ENCODE measurements around the gene BCAN. TPM values are rescaled to one million over a fixed set of nuclear protein-coding genes. Genes with fewer than 3 reads are reported as not detected.
"Not testable (repeated sequence)": the region's sequence is repeated elsewhere in the genome, so short reads cannot be mapped to it uniquely, and the experiment has no call there.

BCAN gene
- total and polyA plus RNA-seq, 2 of the 8 experiments (the other 6 are each of a cell fraction or from before 2014, with no cell fraction given), result 4.5 to 24.0 TPM

DNA sequence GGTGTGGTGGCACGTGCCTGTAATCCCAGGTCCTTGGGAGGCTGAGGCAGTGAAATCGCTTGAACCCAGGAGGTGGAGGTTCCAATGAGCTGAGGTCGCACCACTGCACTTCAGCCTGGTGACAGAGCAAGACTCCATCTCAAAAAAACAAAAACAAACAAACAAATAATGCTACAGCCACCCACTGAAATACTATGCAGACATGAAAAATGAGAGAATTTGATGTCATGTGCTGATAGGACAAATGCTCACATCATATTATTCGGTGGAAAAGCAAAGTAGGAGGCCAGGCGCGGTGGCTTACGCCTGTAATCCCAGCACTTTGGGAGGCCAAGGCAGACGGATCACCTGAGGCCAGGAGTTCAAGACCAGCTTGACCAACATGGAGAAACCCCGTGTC lies 31.8 kb upstream of the BCAN start:
- H3K18ac ChIP-seq (ENCODE audit: extremely low read depth, low read length); H4K5ac ChIP-seq (ENCODE audit: insufficient read length, low read depth, low read length); H3K36me3 ChIP-seq (ENCODE audit: control insufficient read depth in 2 of 4, insufficient read depth in 4 of 4, low read length in 3 of 4); H3K4me1 ChIP-seq (replicated peaks in 1 of 4; ENCODE audit: control insufficient read depth in 3 of 4, insufficient read depth in 4 of 4, low read length in 3 of 4); H2BK120ac ChIP-seq (replicated peaks; ENCODE audit: low read depth, low read length); H3K4me2 ChIP-seq (ENCODE audit: insufficient read depth in 1 of 2, low read depth in 2 of 2, low read length in 2 of 2); H4K20me1 ChIP-seq (replicated peaks in 1 of 2; ENCODE audit: control insufficient read depth in 1 of 2, insufficient read depth in 2 of 2, low read length in 2 of 2); H2BK20ac ChIP-seq (ENCODE audit: low read length); H3K23me2 ChIP-seq (ENCODE audit: low read depth, low read length); H2AFZ ChIP-seq (ENCODE audit: low read length); H3K23ac ChIP-seq (ENCODE audit: insufficient read length); H4K8ac ChIP-seq (ENCODE audit: extremely low read depth, insufficient read depth, low read length); H2BK12ac ChIP-seq (ENCODE audit: low read depth, low read length); H2BK5ac ChIP-seq (ENCODE audit: low read depth, low read length); H2AK5ac ChIP-seq (ENCODE audit: low read depth, low read length); H2BK15ac ChIP-seq (ENCODE audit: low read length); H4K91ac ChIP-seq (replicated peaks; ENCODE audit: insufficient read length, low read length); H3K4ac ChIP-seq (replicated peaks; ENCODE audit: insufficient read length, low read depth, low read length); H3K56ac ChIP-seq (replicated peaks; ENCODE audit: insufficient read length, low read depth, low read length); H3K4me3 ChIP-seq (ENCODE audit: extremely low read depth in 1 of 4, insufficient read depth in 2 of 4, low read depth in 3 of 4, low read length in 4 of 4); POLR2A ChIA-PET (ENCODE audit: partially characterized antibody); H3K27ac ChIP-seq (ENCODE audit: low read depth, low read length); H3K27me3 ChIP-seq (replicated peaks in 1 of 4; ENCODE audit: control insufficient read depth in 3 of 4, extremely low read depth in 1 of 4, insufficient read depth in 3 of 4, low read length in 3 of 4); H3K14ac ChIP-seq (ENCODE audit: insufficient read length); H3K9ac ChIP-seq (replicated peaks in 1 of 4; ENCODE audit: extremely low read depth in 1 of 4, low read depth in 3 of 4, low read length in 3 of 4); DNase-seq (ENCODE audit: low read depth in 1 of 2, low spot score in 2 of 2); FAIRE-seq; H3K79me1 ChIP-seq (ENCODE audit: low read depth, low read length); H3K79me2 ChIP-seq (ENCODE audit: control insufficient read depth in 1 of 2, insufficient read depth in 2 of 2, low read length in 2 of 2); H3K9me3 ChIP-seq (ENCODE audit: insufficient read depth in 2 of 2, low read depth in 1 of 2, low read length in 1 of 2): not testable (repeated sequence)
- WGBS, 2 experiments (ENCODE audit: extremely low coverage in 1 of 2, insufficient coverage in 1 of 2, insufficient read length in 1 of 2, insufficient replicate concordance in 2 of 2, low coverage in 1 of 2, low lambda C conversion rate in 2 of 2, missing lambda C conversion rate in 1 of 2), result 89% methylated on average over 9 of the region's 9 CpGs; no CpG with 5 or more reads in 1 of the 2 experiments
- CTCF ChIA-PET (ENCODE audit: partially characterized antibody), result interaction anchor here (0.6 to 6.7 kb wide), 9 partner anchors 9 to 39 kb away, joined by 3 to 80 read pairs (median 4); partner anchors contain the start of genes HAPLN2 and TTC24

Data from H1 (cell line).